Nephron progenitor cell (in vitro differentiated cells): ENCODE data around the gene WBP4.

ENCODE experiments used
- DNase-seq: peaks from one replicate; pipeline ENCODE4 v3.0.0; 2021
- H3K27ac Mint-ChIP-seq: 2 replicates; pipeline ENCODE4 v1.8.0; 2021; ENCODE audit warnings: mild to moderate bottlenecking, moderate library complexity, mixed read lengths
- H3K27me3 Mint-ChIP-seq: 2 replicates; pipeline ENCODE4 v1.8.0; 2021; ENCODE audit warnings: mild to moderate bottlenecking, low read depth, mixed read lengths; ENCODE audit not compliant: poor library complexity
- H3K36me3 Mint-ChIP-seq: 2 replicates; pipeline ENCODE4 v1.8.0; 2021; ENCODE audit warnings: low read depth, mixed read lengths
- H3K4me1 Mint-ChIP-seq: 2 replicates; pipeline ENCODE4 v1.8.0; 2021; ENCODE audit warnings: mixed read lengths
- H3K4me3 Mint-ChIP-seq: 2 replicates; pipeline ENCODE4 v1.8.0; 2021; ENCODE audit warnings: mild to moderate bottlenecking, moderate library complexity, mixed read lengths
- H3K9me3 Mint-ChIP-seq: 2 replicates; pipeline ENCODE4 v1.8.0; 2021; ENCODE audit warnings: mild to moderate bottlenecking, moderate library complexity, mixed read lengths
- TF ChIP-seq, protein P1 (sequence below): fragments of 200-600 bp; sonication (generic); IDR thresholded peaks from 2 replicates; pipeline ENCODE4 v1.5.0; 2021; ENCODE audit warnings: antibody characterized with exemption

WBP4 gene

DNA sequence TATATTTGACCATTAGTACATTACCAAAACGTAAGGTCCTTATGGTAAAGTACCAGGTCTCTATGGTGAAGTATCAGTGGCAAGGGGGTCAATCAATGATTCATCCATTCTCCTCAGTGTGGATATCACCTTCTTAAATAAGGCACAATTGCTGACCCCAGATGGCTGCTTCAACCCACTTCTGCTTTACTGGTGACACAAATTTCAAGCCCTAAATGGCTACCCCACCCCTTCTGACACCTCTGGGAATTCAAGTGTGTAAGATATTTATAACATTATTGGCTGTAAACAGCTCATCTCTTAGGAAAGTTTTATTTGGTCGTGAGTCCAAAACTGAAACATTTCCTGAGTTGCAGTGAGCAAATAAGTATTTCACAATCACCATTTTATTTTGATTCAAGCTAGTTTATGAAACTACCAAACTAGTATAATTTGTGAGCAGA lies 7.9 kb upstream of the WBP4 start:
- peaks cover 32% of the 10 kb centered on the region for H3K4me1 Mint-ChIP-seq
- TF ChIP-seq, protein P1, sequence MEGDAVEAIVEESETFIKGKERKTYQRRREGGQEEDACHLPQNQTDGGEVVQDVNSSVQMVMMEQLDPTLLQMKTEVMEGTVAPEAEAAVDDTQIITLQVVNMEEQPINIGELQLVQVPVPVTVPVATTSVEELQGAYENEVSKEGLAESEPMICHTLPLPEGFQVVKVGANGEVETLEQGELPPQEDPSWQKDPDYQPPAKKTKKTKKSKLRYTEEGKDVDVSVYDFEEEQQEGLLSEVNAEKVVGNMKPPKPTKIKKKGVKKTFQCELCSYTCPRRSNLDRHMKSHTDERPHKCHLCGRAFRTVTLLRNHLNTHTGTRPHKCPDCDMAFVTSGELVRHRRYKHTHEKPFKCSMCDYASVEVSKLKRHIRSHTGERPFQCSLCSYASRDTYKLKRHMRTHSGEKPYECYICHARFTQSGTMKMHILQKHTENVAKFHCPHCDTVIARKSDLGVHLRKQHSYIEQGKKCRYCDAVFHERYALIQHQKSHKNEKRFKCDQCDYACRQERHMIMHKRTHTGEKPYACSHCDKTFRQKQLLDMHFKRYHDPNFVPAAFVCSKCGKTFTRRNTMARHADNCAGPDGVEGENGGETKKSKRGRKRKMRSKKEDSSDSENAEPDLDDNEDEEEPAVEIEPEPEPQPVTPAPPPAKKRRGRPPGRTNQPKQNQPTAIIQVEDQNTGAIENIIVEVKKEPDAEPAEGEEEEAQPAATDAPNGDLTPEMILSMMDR, result no peak
- no peaks in the 10 kb centered on the region for H3K27me3 Mint-ChIP-seq
- H3K9me3 Mint-ChIP-seq, result peaks cover 28% of the 10 kb centered on the region
- no peak overlapping the region for H3K27ac Mint-ChIP-seq
- DNase-seq, result no peak
- H3K4me3 Mint-ChIP-seq, result no peak overlapping the region
- H3K36me3 Mint-ChIP-seq, result peaks cover 33% of the 10 kb centered on the region

DNA sequence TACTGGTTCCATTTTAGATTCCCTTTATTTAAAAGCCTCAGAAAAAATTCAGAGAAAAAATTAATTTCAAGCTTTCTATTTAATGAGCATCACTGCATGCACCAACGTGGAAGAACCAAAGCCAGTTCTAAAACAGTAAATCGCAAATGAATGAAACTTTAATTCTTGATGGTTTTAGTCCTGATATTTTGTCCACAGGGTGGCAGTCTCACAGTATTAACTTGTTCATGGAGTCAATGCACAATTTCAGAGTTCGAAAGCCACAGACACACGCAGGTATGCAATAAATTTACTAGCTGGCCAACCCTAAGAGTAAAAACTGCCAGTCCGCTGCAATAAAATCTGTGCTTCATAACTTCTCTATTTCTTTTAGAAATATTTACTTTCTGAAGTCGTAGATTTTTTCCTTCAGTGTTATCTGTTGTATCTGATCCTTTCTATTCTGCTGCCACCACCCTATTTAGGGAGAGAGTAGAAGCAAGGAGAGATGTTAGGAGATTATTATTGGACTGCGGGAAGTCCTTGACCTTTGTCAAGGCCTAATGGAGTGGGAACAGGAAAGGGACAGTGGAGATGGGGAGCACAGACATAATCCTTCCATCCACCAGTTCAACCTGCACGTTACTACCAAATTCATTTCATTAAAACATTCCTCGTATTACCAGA lies 7.0 kb upstream of the WBP4 start:
- H3K4me1 Mint-ChIP-seq, result peaks cover 41% of the 10 kb centered on the region
- H3K27me3 Mint-ChIP-seq, result no peaks in the 10 kb centered on the region
- peak; percentile 12 for DNase-seq
- H3K4me3 Mint-ChIP-seq, result no peak overlapping the region
- H3K9me3 Mint-ChIP-seq, result peaks cover 18% of the 10 kb centered on the region
- peak overlapping the region; percentile 46 for H3K27ac Mint-ChIP-seq
- TF ChIP-seq, protein P1, result peak; percentile 48
- peaks cover 24% of the 10 kb centered on the region for H3K36me3 Mint-ChIP-seq

DNA sequence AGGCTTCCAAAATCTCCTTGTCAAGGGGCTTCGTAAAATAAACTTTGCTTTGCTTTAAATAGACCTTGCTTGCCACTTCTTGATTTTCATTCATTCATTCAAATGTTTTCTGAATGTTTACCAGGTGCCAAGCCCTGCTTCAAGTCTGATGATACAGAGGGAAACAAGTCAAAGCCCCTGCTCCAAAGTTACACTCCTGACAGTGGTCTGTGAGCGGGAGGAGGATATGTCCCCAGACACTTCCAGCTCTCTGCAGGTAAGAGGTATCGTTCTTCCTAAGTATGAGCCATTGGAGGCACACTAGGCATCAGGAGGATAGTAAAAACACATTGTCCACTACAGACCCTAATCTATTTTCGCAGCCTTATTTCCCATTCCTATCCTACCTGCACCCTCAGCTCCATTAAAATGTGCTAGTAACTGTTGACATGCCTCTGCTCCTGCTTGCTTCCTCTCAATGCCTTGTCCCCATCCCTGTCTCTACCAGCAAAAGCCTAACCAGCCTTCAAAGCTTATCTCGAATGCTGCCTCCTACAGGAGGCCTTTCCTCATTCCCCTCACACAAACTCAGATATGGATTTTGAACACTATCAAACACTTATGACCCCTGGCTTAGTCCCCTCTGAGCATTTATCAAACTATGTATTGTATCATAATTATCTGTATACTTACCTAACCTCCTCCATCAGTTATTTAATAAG lies 6.2 kb upstream of the WBP4 start:
- Mint-ChIP-seq H3K4me3 (no peak overlapping the region), H3K36me3 (peaks cover 17% of the 10 kb centered on the region), H3K4me1 (peaks cover 47% of the 10 kb centered on the region), H3K9me3 (peaks cover 11% of the 10 kb centered on the region), H3K27ac (peak overlapping the region; percentile 46), H3K27me3 (no peaks in the 10 kb centered on the region)
- TF ChIP-seq, protein P1, result no peak
- DNase-seq, result no peak

DNA sequence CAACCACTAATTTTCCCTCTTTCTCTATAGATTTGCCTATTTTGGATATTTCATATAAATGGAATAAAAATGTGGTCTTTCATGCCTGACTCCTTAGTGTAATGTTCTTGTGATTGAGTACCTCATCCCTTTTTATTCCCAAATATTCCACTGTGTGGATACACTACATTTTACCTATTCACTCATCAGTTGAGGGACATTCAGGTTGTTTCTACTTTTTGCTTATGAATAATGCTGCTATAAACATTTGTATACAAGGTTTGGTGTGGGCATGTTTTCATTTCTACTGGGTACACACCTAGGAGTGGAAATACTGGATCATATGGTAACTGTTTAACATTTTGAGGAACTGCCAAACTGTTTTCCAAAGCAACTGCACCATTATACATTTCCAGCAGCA lies 5.1 kb upstream of the WBP4 start:
- Mint-ChIP-seq H3K4me1 (peaks cover 47% of the 10 kb centered on the region), H3K9me3 (peaks cover 3% of the 10 kb centered on the region), H3K27me3 (peaks cover 6% of the 10 kb centered on the region), H3K4me3 (no peak overlapping the region), H3K27ac (no peak overlapping the region), H3K36me3 (peaks cover 5% of the 10 kb centered on the region)
- DNase-seq, result no peak
- TF ChIP-seq, protein P1, result no peak

DNA sequence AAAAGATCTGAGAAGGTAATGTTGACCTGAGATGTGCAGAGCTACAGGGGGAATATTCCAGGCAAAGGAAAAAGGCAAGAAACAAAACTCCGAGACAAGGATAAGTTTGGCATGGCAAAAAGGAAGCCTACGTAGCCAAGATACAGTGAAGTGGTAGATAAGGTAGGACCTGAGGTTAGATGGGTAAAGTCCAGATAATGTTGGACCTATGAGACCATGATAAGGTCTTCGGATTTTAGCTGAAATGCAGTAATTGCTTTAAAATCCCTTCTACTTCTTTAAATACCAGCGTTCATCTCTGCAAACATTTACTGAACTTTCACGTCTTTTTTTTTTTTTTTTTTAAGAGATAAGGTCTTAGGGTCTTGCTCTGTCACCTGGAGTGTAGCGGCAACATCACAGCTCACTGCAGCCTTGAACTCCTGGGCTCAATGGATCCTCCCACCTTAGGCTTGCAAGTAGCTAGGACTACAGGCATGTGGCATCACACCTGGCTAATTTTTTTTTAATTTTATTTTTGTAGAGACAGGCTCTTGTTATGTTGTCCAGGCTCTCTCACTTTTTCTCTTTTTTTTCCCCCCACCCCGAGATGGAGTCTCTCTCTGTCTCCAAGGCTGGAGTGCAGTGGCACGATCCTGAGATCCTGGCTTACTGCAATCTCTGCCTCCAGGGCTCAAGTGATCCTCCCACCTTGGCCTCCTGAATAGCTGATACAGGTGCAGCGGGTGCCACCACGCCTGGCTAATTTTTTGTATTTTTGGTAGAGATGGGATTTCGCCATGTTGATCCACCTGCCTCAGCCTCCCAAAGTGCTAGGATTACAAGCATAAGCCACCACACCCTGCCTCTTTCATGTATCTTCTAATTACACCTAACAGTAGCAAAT lies 4.2 kb upstream of the WBP4 start:
- Mint-ChIP-seq H3K9me3 (no peaks in the 10 kb centered on the region), H3K4me1 (peaks cover 47% of the 10 kb centered on the region), H3K27ac (no peak overlapping the region), H3K36me3 (no peaks in the 10 kb centered on the region), H3K27me3 (peaks cover 6% of the 10 kb centered on the region), H3K4me3 (no peak overlapping the region)
- no peak for DNase-seq
- TF ChIP-seq, protein P1, result no peak
